NCI-H1930 (cell line): Measurements from ENCODE around the gene LRMDA.
"Not testable (repeated sequence)": the region's sequence is repeated elsewhere in the genome, so short reads cannot be mapped to it uniquely, and the experiment has no call there.

Experiments
- DNase-seq, 2 experiments: peaks; one replicate each; lab custom pipeline; 2025; lab: John Stamatoyannopoulos, UW

LRMDA gene

GRCh38 chr10:76126607-76127527 lies 695.4 kb downstream of the LRMDA start:
- no peak for DNase-seq

- DNase-seq = no peak
Measured at GRCh38 chr10:76127984-76128589, 696.7 kb downstream of the LRMDA start.

DNA sequence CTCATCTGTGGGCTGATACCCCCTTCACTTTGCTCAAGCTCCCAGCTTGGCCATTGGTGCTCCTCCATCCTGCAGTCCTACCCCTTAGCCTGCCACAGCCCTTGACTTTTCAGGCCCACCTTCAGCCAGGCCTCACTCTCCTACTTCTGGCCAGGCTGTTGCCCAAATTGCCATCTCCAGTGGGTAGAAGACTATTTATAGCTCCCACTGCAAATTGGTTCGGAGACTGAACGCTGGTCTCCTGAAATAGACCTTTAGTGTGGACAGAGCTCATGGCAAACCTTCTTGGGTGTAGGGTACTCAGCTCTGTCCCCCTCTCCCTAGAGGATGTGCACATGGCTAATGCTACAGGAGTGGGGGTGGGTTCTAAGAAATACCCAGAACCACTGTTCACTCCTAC lies 697.8 kb downstream of the LRMDA start:
- DNase-seq = no peak

DNA sequence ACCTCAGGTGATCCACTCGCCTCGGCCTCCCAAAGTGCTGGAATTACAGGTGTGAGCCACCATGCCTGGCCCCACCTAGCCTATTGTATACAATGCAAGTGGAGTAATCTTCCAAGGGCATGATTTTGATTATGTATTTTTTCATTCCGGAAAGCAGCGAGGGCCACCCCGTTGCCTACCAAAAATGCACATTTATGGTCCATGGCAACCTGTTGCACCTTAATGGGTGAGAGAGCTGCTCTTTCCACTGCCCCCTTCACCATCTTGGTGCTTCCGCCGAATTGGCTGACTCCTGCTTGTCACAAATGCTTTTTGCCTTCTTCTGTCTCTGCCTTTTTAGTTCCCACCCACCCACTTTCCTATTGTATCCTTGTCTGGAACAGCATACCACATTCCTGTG lies 699.5 kb downstream of the LRMDA start:
- DNase-seq = no peak

- no peak for DNase-seq
Measured at GRCh38 chr10:76133597-76134255, 702.3 kb downstream of the LRMDA start.

- DNase-seq = no peak
Measured at GRCh38 chr10:76136961-76137360, 705.5 kb downstream of the LRMDA start.

- DNase-seq = no peak
Measured at GRCh38 chr10:76138286-76138685, 706.9 kb downstream of the LRMDA start.

GRCh38 chr10:76138906-76139305 lies 707.5 kb downstream of the LRMDA start:
- DNase-seq = no peak

- DNase-seq = no peak
Measured at GRCh38 chr10:76139431-76139830, 708.0 kb downstream of the LRMDA start.

DNA sequence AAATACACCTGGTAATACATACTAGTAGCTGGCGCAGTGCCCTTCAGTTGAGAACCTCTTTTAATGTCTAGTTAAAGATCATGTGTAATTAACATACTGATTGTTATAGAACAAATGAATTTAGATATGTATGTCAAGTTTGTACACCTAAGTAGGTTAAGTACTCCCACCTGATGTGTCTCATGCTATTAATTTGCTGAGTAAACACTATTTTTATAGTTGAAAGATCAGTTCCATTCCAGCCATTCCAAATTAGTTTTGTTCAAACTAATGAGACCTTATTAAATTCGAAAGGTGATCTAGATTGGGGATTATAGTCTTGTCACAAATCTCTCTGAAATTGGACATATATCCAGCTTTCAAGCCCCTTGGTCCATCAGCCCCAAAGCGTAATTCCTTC lies 710.0 kb downstream of the LRMDA start:
- no peak for DNase-seq

GRCh38 chr10:76148217-76148616 lies 716.8 kb downstream of the LRMDA start:
- DNase-seq = not testable (repeated sequence)

DNA sequence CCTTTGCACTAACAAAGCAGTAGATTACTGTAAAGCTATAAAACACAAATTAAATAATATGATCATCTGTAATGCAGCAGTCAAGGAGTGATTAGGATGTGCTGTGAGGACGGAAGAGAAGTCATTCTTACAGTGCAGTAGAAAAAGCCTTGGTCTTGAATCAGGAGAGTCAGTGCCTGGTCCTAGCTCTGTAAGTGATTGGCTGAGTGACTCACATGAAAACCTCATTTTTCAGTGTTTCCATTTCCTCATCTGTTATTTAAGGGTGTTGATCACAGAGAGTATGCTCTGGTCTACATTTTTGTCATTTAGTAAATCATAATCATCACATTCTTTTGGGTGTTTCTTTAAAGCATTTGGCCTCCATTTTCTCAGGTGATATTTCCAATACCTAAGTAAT lies 717.8 kb downstream of the LRMDA start:
- no peak for DNase-seq

DNA sequence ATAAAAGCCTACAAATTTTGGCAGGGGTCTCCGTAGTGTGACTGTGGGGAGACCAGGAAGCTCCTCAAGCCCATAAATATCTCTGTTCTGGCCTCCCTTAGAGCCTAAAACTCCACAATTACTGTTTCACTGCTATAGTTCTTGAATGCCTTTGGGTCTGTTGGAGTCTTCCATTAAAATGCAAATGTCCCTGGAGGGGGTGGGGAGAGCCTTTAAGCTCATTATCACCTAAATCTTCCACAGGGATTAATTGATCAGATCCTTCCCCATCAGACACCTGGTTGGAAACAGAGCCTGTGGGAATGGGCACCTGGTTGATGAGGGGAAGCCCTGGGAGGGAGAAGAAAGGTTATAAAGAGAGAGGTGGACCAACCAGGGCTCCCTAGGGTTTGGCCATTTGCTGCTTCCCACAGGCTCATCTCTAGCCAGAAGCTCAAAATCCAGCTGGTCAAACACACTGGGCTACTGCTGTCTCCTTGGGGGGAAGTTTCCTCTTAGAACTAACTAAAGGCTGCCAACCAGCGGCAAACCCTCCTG lies 718.2 kb downstream of the LRMDA start:
- no peak for DNase-seq

DNA sequence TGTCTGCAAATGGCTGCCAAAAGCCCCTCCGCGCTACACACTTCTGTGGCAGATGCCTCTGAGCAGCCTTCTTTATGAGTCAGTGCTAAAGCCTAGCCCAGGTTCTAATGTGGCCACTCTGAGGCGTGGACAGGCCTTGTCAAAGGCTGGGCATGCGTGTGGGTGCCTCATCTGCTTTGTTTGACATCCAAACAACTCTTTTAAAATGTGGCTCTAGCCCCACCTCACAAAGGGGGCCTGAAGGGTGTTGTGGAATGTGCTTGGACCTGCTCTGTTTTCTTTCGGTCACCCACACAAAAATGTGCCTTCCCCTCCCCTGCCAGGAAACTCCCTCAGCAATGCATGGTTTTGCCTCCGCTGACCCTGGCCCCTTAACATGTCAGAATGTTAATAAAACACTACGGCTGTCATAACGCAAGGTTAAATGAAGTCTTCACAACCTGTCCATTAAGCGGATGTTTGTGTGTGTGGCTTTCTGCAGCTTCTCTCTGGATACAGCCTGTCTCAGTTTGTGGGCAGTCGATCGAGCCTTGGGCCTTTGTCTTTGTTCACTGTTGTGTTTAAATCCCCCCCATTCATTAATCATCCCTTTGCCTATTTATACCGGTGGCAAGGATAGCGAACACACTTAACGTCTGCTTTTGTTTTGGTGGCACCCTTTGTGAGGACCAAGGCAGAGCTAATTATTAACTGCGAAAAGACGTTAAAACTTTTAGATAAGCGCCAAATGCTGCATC lies 718.9 kb downstream of the LRMDA start:
- no peak for DNase-seq

- DNase-seq = no peak
Measured at GRCh38 chr10:76150876-76151288, 719.5 kb downstream of the LRMDA start.

GRCh38 chr10:76152186-76152585 lies 720.8 kb downstream of the LRMDA start:
- no peak for DNase-seq

DNA sequence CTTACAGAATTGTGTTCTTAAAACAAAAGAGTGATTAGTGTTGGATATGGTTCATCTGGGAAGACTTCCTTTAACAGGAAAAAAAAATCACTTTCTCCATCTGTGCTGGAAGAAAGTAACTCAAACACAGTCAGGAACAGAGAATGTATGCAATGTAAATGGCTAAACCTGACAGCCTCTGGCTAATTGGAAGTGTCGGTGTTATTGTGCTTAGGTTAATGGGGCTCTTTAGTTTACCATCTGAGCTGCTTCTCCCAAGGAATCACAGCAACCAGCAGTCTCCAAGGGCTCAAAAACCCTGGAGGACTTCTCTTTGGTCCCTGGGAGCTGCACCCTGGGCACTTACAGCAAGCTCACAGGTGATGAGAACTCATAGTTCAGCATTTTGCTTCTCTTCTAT lies 724.5 kb downstream of the LRMDA start:
- no peak for DNase-seq

- no peak for DNase-seq
Measured at GRCh38 chr10:76160446-76161300, 729.2 kb downstream of the LRMDA start.

GRCh38 chr10:76161301-76161582 lies 729.8 kb downstream of the LRMDA start:
- no peak for DNase-seq

DNA sequence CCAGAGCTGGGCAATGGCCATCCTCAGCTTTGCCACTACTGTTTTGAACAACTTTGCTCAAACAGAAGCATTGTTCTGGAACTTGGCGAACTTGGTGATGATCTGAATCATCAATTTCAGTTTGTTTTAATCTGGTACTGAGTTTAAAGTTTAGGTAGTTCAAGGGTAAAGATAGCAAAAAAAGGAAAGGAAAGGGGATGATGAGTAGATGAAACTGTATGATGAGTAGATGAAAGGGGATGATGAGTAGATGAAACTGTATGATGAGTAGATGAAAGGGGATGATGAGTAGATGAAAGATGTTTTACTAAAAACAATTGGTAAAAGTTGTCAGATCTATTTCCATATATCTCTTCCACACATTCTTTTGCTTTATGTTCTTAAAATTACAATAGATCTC lies 737.0 kb downstream of the LRMDA start:
- DNase-seq = no peak

DNA sequence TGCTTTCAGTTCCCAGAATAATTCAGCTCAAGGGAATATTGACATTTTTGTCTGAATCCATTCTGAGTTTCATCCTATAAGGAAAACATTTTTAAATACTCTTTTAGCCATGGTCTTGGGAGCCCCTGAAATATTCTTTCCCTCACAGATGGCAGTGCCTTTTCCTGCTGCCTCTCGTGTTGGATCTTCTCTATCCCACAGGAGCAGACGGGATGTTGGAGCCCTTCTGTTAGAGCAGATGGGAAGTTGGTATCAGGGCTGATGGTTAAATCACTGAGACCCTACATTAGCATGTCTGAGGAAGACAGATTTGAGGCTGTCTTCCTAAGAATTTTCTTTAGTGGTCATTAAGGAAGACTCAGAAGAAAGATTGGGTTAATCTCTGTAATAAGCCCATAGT lies 737.8 kb downstream of the LRMDA start:
- DNase-seq = no peak
